ENCODE measurements around the gene ADAM19.

DNA sequence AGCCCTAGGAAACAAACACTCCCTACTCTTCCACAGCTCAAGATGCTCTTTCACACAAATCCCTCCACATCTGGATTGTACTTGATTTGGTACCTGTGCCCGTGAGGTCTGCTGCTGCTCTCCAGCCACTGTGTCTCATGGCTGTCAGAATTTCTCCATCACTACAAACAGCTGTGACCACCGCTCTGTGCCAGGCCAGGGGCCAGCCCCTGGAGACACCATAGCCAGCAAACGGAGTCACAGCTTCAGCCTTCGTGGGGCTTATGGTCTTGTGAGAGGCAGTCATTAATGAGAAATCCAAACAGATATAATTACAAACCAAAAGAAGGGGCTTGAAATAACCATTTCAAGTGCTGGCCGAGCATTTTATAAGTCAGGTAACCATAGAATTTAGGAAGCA lies 43.6 kb downstream of the ADAM19 start:
- TF ChIP-seq POLR2A (IDR thresholded peaks at IDR 0.05; ENCODE audit: low read depth, low read length) (no peak), CTCF (conservative IDR thresholded peaks at IDR 0.05; ENCODE audit: low read depth, low read length) (no peak), RFX5 (IDR thresholded peaks at IDR 0.05; ENCODE audit: low read depth, low read length) (no peak), BHLHE40 (IDR thresholded peaks at IDR 0.05; ENCODE audit: low read depth, low read length) (no peak), NFE2L2 (IDR thresholded peaks at IDR 0.05; ENCODE audit: low read depth, low read length) (no peak), RAD21 (IDR thresholded peaks at IDR 0.05; ENCODE audit: low read length) (no peak)
- TF ChIP-seq, protein P1, sequence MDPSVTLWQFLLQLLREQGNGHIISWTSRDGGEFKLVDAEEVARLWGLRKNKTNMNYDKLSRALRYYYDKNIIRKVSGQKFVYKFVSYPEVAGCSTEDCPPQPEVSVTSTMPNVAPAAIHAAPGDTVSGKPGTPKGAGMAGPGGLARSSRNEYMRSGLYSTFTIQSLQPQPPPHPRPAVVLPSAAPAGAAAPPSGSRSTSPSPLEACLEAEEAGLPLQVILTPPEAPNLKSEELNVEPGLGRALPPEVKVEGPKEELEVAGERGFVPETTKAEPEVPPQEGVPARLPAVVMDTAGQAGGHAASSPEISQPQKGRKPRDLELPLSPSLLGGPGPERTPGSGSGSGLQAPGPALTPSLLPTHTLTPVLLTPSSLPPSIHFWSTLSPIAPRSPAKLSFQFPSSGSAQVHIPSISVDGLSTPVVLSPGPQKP (IDR thresholded peaks at IDR 0.05; ENCODE audit: borderline replicate concordance, low read depth, low read length), result no peak
